ENCODE data around the gene VARS1.
"Not testable (repeated sequence)": the region's sequence is repeated elsewhere in the genome, so short reads cannot be mapped to it uniquely, and the experiment has no call there.

Gene VARS1

GRCh38 chr6:31795616-31796298 lies at the start of gene VARS1:
TSS of gene VARS1 (minus strand) at chr6:31795752. CDS start at chr6:31795217, 535 bp downstream.
- TF ChIP-seq BHLHE40 (IDR thresholded peaks at IDR 0.05; ENCODE audit: borderline replicate concordance) (no peak), FOXM1 (IDR thresholded peaks at IDR 0.05; ENCODE audit: borderline replicate concordance) (peak; percentile 81), ELF4 (IDR thresholded peaks at IDR 0.05) (peak; percentile 12; the same call in 1 of the 2 replicates), LEF1 (IDR thresholded peaks at IDR 0.05; ENCODE audit: borderline replicate concordance) (peak; percentile 83), TARDBP (IDR thresholded peaks at IDR 0.05) (no peak), SP1 (IDR thresholded peaks at IDR 0.05) (no peak), ZNF384 (IDR thresholded peaks at IDR 0.05) (no peak), NFRKB (IDR thresholded peaks at IDR 0.05) (no peak), HDGF (IDR thresholded peaks at IDR 0.05; ENCODE audit: borderline replicate concordance) (no peak), FOXK2 (IDR thresholded peaks at IDR 0.05) (no peak), FOXA1 (IDR thresholded peaks at IDR 0.05) (no peak), CTBP1 (IDR thresholded peaks at IDR 0.05; ENCODE audit: borderline replicate concordance) (no peak), PKNOX1 (IDR thresholded peaks at IDR 0.05) (no peak), ARNT (IDR thresholded peaks at IDR 0.05) (peak; percentile 92; the same call in 1 of the 2 replicates), L3MBTL2 (conservative IDR thresholded peaks at IDR 0.05) (peak; percentile 51; the same call in 1 of the 2 replicates), SUZ12 (IDR thresholded peaks at IDR 0.05) (no peak)
- POLR2A ChIA-PET, result interaction anchor here (0.9 to 5.6 kb wide), 26 partner anchors 7 to 155 kb away, joined by 3 to 77 read pairs (median 4); partner anchors contain the start of genes BAG6, C6orf47, DDAH2 and GPANK1
- DNase-seq (ENCODE audit: extremely low spot score), result peak; percentile 96
- CTCF ChIA-PET, result interaction anchor here (0.6 to 1.3 kb wide), 6 partner anchors 12 to 93 kb away, joined by 3 to 11 read pairs (median 4); partner anchors contain the start of genes ABHD16A and LSM2

GRCh38 chr6:31844507-31844906 lies 49.0 kb upstream of the VARS1 start:
- ChIA-PET CTCF (no interaction called here), POLR2A (interaction anchor here (0.6 to 12.0 kb wide), 5 partner anchors 9 to 46 kb away, joined by 3 to 104 read pairs (median 4); partner anchors contain the start of genes HSPA1B and NEU1)
- TF ChIP-seq FOXM1 (IDR thresholded peaks at IDR 0.05; ENCODE audit: borderline replicate concordance) (no peak), ELF4 (IDR thresholded peaks at IDR 0.05) (no peak), FOXK2 (IDR thresholded peaks at IDR 0.05) (no peak), ZNF384 (IDR thresholded peaks at IDR 0.05) (no peak), HDGF (IDR thresholded peaks at IDR 0.05; ENCODE audit: borderline replicate concordance) (no peak), PKNOX1 (IDR thresholded peaks at IDR 0.05) (no peak), SP1 (IDR thresholded peaks at IDR 0.05) (no peak), FOXA1 (IDR thresholded peaks at IDR 0.05) (no peak), L3MBTL2 (conservative IDR thresholded peaks at IDR 0.05) (no peak), BHLHE40 (IDR thresholded peaks at IDR 0.05; ENCODE audit: borderline replicate concordance) (no peak), NFRKB (IDR thresholded peaks at IDR 0.05) (no peak), LEF1 (IDR thresholded peaks at IDR 0.05; ENCODE audit: borderline replicate concordance) (no peak), ARNT (IDR thresholded peaks at IDR 0.05) (no peak), CTBP1 (IDR thresholded peaks at IDR 0.05; ENCODE audit: borderline replicate concordance) (no peak), TARDBP (IDR thresholded peaks at IDR 0.05) (no peak), SUZ12 (IDR thresholded peaks at IDR 0.05) (no peak)
- DNase-seq (ENCODE audit: extremely low spot score), result no peak

GRCh38 chr6:31842053-31842452 lies 46.5 kb upstream of the VARS1 start:
- ChIA-PET POLR2A (interaction anchor here (1.1 to 12.0 kb wide), 3 partner anchors 16 to 57 kb away, joined by 3 to 104 read pairs (median 3); partner anchors contain the start of gene NEU1), CTCF (no interaction called here)
- TF ChIP-seq HDGF (IDR thresholded peaks at IDR 0.05; ENCODE audit: borderline replicate concordance) (no peak), BHLHE40 (IDR thresholded peaks at IDR 0.05; ENCODE audit: borderline replicate concordance) (no peak), ELF4 (IDR thresholded peaks at IDR 0.05) (no peak), ARNT (IDR thresholded peaks at IDR 0.05) (no peak), NFRKB (IDR thresholded peaks at IDR 0.05) (no peak), SUZ12 (IDR thresholded peaks at IDR 0.05) (no peak), LEF1 (IDR thresholded peaks at IDR 0.05; ENCODE audit: borderline replicate concordance) (no peak), FOXM1 (IDR thresholded peaks at IDR 0.05; ENCODE audit: borderline replicate concordance) (no peak), PKNOX1 (IDR thresholded peaks at IDR 0.05) (no peak), TARDBP (IDR thresholded peaks at IDR 0.05) (no peak)
- DNase-seq (ENCODE audit: extremely low spot score), result no peak

- POLR2A ChIA-PET, result interaction anchor here (0.6 to 12.0 kb wide), 7 partner anchors 13 to 33 kb away, joined by 3 to 104 read pairs (median 4); partner anchors contain the start of genes HSPA1A, HSPA1B, HSPA1L and LSM2
- CTCF ChIA-PET, result interaction anchor here (1.0 kb wide), 1 partner anchor 84 kb away, joined by 3 read pairs; no protein-coding TSS in a partner anchor
- DNase-seq (ENCODE audit: extremely low spot score), result not testable (repeated sequence)
These were observed 44.2 kb upstream of the VARS1 start for GRCh38 chr6:31839779-31840126.

- CTCF ChIA-PET, result interaction anchor here (0.8 to 1.0 kb wide), 2 partner anchors 84 to 114 kb away, joined by 3 to 5 read pairs; no protein-coding TSS in a partner anchor
- DNase-seq (ENCODE audit: extremely low spot score), result no peak
These were observed 43.4 kb upstream of the VARS1 start for GRCh38 chr6:31838968-31839367.

GRCh38 chr6:31838114-31838553 lies 42.6 kb upstream of the VARS1 start:
- DNase-seq (ENCODE audit: extremely low spot score); CTCF ChIA-PET: not testable (repeated sequence)
- POLR2A ChIA-PET, result interaction anchor here (0.9 to 12.0 kb wide), 4 partner anchors 9 to 28 kb away, joined by 4 to 104 read pairs (median 16); partner anchors contain the start of genes HSPA1A, HSPA1B, HSPA1L and NEU1

More at GRCh38 chr6:31838968-31839367, 43.4 kb upstream of the VARS1 start:
- POLR2A ChIA-PET, result interaction anchor here (0.9 to 12.0 kb wide), 5 partner anchors 8 to 34 kb away, joined by 4 to 104 read pairs (median 5); partner anchors contain the start of genes HSPA1A, HSPA1L, LSM2 and NEU1
- TF ChIP-seq ARNT (IDR thresholded peaks at IDR 0.05) (no peak), SUZ12 (IDR thresholded peaks at IDR 0.05) (no peak), ZNF384 (IDR thresholded peaks at IDR 0.05) (no peak), PKNOX1 (IDR thresholded peaks at IDR 0.05) (no peak), CTBP1 (IDR thresholded peaks at IDR 0.05; ENCODE audit: borderline replicate concordance) (no peak), L3MBTL2 (conservative IDR thresholded peaks at IDR 0.05) (no peak), HDGF (IDR thresholded peaks at IDR 0.05; ENCODE audit: borderline replicate concordance) (no peak), BHLHE40 (IDR thresholded peaks at IDR 0.05; ENCODE audit: borderline replicate concordance) (no peak), SP1 (IDR thresholded peaks at IDR 0.05) (no peak), FOXM1 (IDR thresholded peaks at IDR 0.05; ENCODE audit: borderline replicate concordance) (no peak)
